ENCODE measurements around the gene MOV10L1. TPM values are rescaled to one million over a fixed set of nuclear protein-coding genes. Genes with fewer than 3 reads are reported as not detected.
"Not testable (repeated sequence)": the region's sequence is repeated elsewhere in the genome, so short reads cannot be mapped to it uniquely, and the experiment has no call there.

MOV10L1 gene
- total RNA-seq, 3 donors from 2014 or later: 0.29 to 1.0 (median 0.49) TPM

GRCh38 chr22:50123119-50123518 is 33.3 kb downstream of the MOV10L1 start:
- intact Hi-C loops (cut with DNase I, micrococcal nuclease): no loop called here
- DNase-seq: no peak
- no peaks in the 10 kb centered on the region for H3K4me1 ChIP-seq (ENCODE audit: low read depth)

GRCh38 chr22:50125029-50125428 is 35.2 kb downstream of the MOV10L1 start:
- DNase-seq (no peak), ATAC-seq (no peak)
- H3K4me1 ChIP-seq (ENCODE audit: low read depth): no peaks in the 10 kb centered on the region
- no peaks in the 10 kb centered on the region for H3K36me3 ChIP-seq (ENCODE audit: low read depth)
- intact Hi-C loops (cut with DNase I, micrococcal nuclease): no loop called here
- no peak overlapping the region for H3K4me3 ChIP-seq
- no peak for TF ChIP-seq CTCF (IDR thresholded peaks at IDR 0.05)
- peaks cover 4% of the 10 kb centered on the region for H3K9me3 ChIP-seq

More at GRCh38 chr22:50123119-50123518, 33.3 kb downstream of the MOV10L1 start:
- ATAC-seq: no peak
- H3K9me3 ChIP-seq: peaks cover 4% of the 10 kb centered on the region
- H3K36me3 ChIP-seq (ENCODE audit: low read depth): no peaks in the 10 kb centered on the region
- no peak for TF ChIP-seq CTCF (IDR thresholded peaks at IDR 0.05)
- H3K4me3 ChIP-seq: no peak overlapping the region

GRCh38 chr22:50129121-50129736 is 39.4 kb downstream of the MOV10L1 start:
- no peaks in the 10 kb centered on the region for H3K36me3 ChIP-seq (ENCODE audit: low read depth)
- ATAC-seq (no peak), DNase-seq (no peak)
- no peaks in the 10 kb centered on the region for H3K9me3 ChIP-seq
- no peak overlapping the region for H3K4me3 ChIP-seq
- intact Hi-C loops (cut with DNase I, micrococcal nuclease): no loop called here
- TF ChIP-seq CTCF (IDR thresholded peaks at IDR 0.05): no peak
- no peaks in the 10 kb centered on the region for H3K4me1 ChIP-seq (ENCODE audit: low read depth)

- no peaks in the 10 kb centered on the region for H3K4me1 ChIP-seq (ENCODE audit: low read depth)
- no peaks in the 10 kb centered on the region for H3K9me3 ChIP-seq
- no peak overlapping the region for H3K4me3 ChIP-seq
- ATAC-seq (no peak), DNase-seq (no peak)
- intact Hi-C loops (cut with DNase I, micrococcal nuclease): no loop called here
- no peaks in the 10 kb centered on the region for H3K36me3 ChIP-seq (ENCODE audit: low read depth)
- no peak for TF ChIP-seq CTCF (IDR thresholded peaks at IDR 0.05)
These were observed 42.1 kb downstream of the MOV10L1 start for GRCh38 chr22:50131894-50132293.

GRCh38 chr22:50134481-50134880 is 44.7 kb downstream of the MOV10L1 start:
- Histone ChIP-seq H3K4me1 (ENCODE audit: low read depth) (no peaks in the 10 kb centered on the region), H3K4me3 (no peak overlapping the region), H3K36me3 (ENCODE audit: low read depth) (no peaks in the 10 kb centered on the region), H3K9me3 (no peaks in the 10 kb centered on the region)
- DNase-seq (no peak), ATAC-seq (no peak)
- intact Hi-C loops (cut with DNase I, micrococcal nuclease): no loop called here
- TF ChIP-seq CTCF (IDR thresholded peaks at IDR 0.05): no peak

- Histone ChIP-seq H3K4me3 (no peak overlapping the region), H3K36me3 (ENCODE audit: low read depth) (no peaks in the 10 kb centered on the region), H3K4me1 (ENCODE audit: low read depth) (no peaks in the 10 kb centered on the region), H3K9me3 (no peaks in the 10 kb centered on the region)
- TF ChIP-seq CTCF (IDR thresholded peaks at IDR 0.05): no peak
- ATAC-seq (no peak), DNase-seq (no peak)
- intact Hi-C loops (cut with DNase I, micrococcal nuclease): no loop called here
These were observed 46.8 kb downstream of the MOV10L1 start for GRCh38 chr22:50136581-50137015.

- H3K9me3 ChIP-seq; DNase-seq; H3K4me1 ChIP-seq (ENCODE audit: low read depth); H3K36me3 ChIP-seq (ENCODE audit: low read depth); H3K4me3 ChIP-seq; ATAC-seq; intact Hi-C loops (cut with DNase I, micrococcal nuclease): not testable (repeated sequence)
These were observed 47.5 kb downstream of the MOV10L1 start for GRCh38 chr22:50137277-50137676.
